GM12892 (cell line): ENCODE measurements around the gene CADM4.

Experiments used
- DNase-seq: peaks from one replicate; pipeline ENCODE4 v3.0.0; 2011; ENCODE audit not compliant: insufficient read length
- FAIRE-seq: peaks from 2 replicates; lab custom pipeline; 2011; peaks lifted over from hg19 to GRCh38; lab: Jason Lieb, UNC
- POLR2A ChIP-seq: IDR thresholded peaks from 2 replicates; pipeline ENCODE4 v1.6.1; 2011; ENCODE audit warnings: low read depth, low read length, control low read depth
- POLR2AphosphoS5 ChIP-seq: IDR thresholded peaks from 2 replicates; pipeline ENCODE4 v1.6.1; 2011; ENCODE audit warnings: low read depth, low read length, control low read depth
- TAF1 ChIP-seq: IDR thresholded peaks from 2 replicates; pipeline ENCODE4 v1.6.1; 2011; ENCODE audit warnings: low read depth, mild to moderate bottlenecking, control low read depth, low read length, borderline replicate concordance

Gene CADM4

GRCh38 chr19:43625918-43626579, 13.6 kb downstream of the CADM4 start:
- no peak for FAIRE-seq
- no peak for DNase-seq
- TF ChIP-seq TAF1 (no peak), POLR2AphosphoS5 (no peak), POLR2A (no peak)

GRCh38 chr19:43624933-43625332, 14.7 kb downstream of the CADM4 start:
- no peak for TF ChIP-seq POLR2A
- TF ChIP-seq TAF1 = no peak
- no peak for TF ChIP-seq POLR2AphosphoS5
- FAIRE-seq (no peak), DNase-seq (peak; percentile 63)

- FAIRE-seq = no peak
- TF ChIP-seq POLR2A = no peak
- DNase-seq = no peak
Observed at GRCh38 chr19:43623889-43624670, 15.6 kb downstream of the CADM4 start.

GRCh38 chr19:43622956-43623355, 16.7 kb downstream of the CADM4 start:
- TF ChIP-seq TAF1 (no peak), POLR2A (no peak), POLR2AphosphoS5 (no peak)
- FAIRE-seq (no peak), DNase-seq (no peak)

GRCh38 chr19:43622070-43622469, 17.6 kb downstream of the CADM4 start:
- TF ChIP-seq TAF1 (no peak), POLR2AphosphoS5 (no peak), POLR2A (no peak)
- DNase-seq (no peak), FAIRE-seq (no peak)

GRCh38 chr19:43620061-43621001, 19.3 kb downstream of the CADM4 start:
- FAIRE-seq (no peak), DNase-seq (no peak)
- TF ChIP-seq POLR2AphosphoS5 = no peak
- no peak for TF ChIP-seq POLR2A
- no peak for TF ChIP-seq TAF1

GRCh38 chr19:43619262-43620060, 20.2 kb downstream of the CADM4 start, which contains the start of gene ZNF428:
TSS of gene ZNF428 (minus strand) at chr19:43619629. CDS start at chr19:43614304, 5,325 bp downstream.
- FAIRE-seq = peak; percentile 98

GRCh38 chr19:43618921-43619261, 20.8 kb downstream of the CADM4 start:
- DNase-seq (peak; percentile 51), FAIRE-seq (peak; percentile 91)

More at GRCh38 chr19:43619262-43620060, 20.2 kb downstream of the CADM4 start, which contains the start of gene ZNF428:
- TF ChIP-seq POLR2AphosphoS5 (peak; percentile 71; the same call in 1 of the 2 replicates), POLR2A (peak; percentile 88), TAF1 (peak; percentile 65)
- peak; percentile 93 for DNase-seq

GRCh38 chr19:43616954-43617353, 22.7 kb downstream of the CADM4 start:
- no peak for DNase-seq
- TF ChIP-seq POLR2AphosphoS5 (no peak), TAF1 (no peak), POLR2A (no peak)
- FAIRE-seq = no peak

More at GRCh38 chr19:43618921-43619261, 20.8 kb downstream of the CADM4 start:
- no peak for TF ChIP-seq POLR2A
- no peak for TF ChIP-seq TAF1
- TF ChIP-seq POLR2AphosphoS5 = no peak

- DNase-seq (no peak), FAIRE-seq (no peak)
- no peak for TF ChIP-seq POLR2A
- no peak for TF ChIP-seq TAF1
- TF ChIP-seq POLR2AphosphoS5 = no peak
Observed at GRCh38 chr19:43616306-43616705, 23.3 kb downstream of the CADM4 start.

- TF ChIP-seq TAF1 (no peak), POLR2A (no peak), POLR2AphosphoS5 (no peak)
- FAIRE-seq (no peak), DNase-seq (no peak)
Observed at GRCh38 chr19:43612374-43612773, 27.3 kb downstream of the CADM4 start.
